GM21526 (cell line): ENCODE results near the gene TMEM222.
"Not testable (repeated sequence)": the region's sequence is repeated elsewhere in the genome, so short reads cannot be mapped to it uniquely, and the experiment has no call there.

ENCODE experiments used
- ATAC-seq: cut with Tn5 transposase; IDR thresholded peaks from one replicate; pipeline ENCODE4 v1.9.1; 2021; ENCODE audit warnings: moderate library complexity; ENCODE audit not compliant: unreplicated experiment, low FRiP score

The TMEM222 gene

DNA sequence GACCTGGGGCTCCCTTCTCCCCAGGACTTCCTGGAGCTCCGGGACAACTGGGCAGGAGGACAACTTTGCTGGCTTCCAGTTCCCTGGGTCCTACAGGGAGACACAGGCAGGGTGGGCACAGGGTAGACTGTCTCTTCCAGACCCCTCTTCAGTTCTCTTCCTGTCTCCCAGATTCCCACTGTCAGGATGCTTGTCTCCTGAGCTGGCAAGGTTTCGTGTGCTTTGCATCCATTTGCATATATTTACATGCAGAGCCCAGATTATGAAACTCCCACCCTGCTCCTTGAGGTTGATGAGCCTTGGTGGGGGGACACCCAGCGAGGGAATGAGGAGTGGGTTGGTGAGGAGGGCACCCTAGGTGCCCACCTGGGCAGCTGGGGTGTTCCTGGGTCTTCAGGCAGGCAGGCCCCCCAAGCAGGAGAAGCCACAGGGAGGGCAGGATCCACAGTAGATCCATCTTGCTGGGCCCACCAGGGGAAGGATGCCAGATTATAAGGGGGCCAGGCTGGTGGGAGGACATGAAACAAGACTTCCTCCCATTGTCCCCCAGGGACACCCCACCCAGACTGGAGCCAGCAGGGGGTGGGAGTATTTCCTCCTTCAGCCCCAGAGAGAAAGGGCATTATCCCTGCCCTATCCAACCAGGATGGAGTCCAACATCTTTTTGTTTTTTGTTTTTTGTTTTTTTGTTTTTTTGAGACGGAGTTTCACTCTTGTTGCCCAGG lies 52.6 kb downstream of the TMEM222 start, which contains the start of gene FCN3:
Gene FCN3, minus strand, starts transcription at position 463 of the 725 bp plus-strand sequence. Its CDS starts 6 bp downstream, at position 457.
- ATAC-seq = no peak

DNA sequence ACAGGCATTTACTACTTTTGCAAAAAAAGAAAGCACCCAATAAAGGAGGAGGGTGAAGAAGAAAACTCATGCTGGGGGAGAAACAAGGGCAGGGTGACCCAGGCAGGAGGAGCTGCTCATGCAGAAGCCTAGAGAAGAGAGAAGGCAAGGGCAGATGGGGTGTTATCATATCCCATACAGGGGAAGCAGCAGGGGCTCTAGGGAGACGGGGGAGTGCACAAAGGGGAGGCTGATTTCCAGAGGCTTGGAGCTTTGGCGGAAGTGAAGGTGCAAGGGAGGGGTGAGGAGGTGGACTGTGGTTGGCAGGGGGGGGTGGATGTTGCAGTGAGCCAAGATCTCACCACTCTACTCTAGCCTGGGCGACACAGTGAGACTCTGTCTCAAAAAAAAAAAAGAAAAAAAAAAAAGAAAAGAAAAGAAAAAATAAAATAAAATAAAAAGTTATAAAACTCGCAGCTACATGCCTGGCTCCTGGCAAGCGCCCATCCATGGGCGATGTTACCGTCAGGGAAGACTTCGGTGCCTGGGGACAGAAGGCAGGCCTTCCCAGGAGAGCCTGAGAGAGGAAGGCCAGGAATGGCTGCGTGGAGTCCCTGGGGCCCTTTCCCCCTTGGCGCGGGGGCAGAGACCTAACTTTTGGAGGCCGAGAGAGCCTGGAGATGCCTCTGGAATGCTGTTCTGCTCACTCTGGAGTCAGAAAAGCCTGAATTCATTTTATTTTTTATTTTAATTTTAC lies 56.0 kb downstream of the TMEM222 start:
- no peak for ATAC-seq

DNA sequence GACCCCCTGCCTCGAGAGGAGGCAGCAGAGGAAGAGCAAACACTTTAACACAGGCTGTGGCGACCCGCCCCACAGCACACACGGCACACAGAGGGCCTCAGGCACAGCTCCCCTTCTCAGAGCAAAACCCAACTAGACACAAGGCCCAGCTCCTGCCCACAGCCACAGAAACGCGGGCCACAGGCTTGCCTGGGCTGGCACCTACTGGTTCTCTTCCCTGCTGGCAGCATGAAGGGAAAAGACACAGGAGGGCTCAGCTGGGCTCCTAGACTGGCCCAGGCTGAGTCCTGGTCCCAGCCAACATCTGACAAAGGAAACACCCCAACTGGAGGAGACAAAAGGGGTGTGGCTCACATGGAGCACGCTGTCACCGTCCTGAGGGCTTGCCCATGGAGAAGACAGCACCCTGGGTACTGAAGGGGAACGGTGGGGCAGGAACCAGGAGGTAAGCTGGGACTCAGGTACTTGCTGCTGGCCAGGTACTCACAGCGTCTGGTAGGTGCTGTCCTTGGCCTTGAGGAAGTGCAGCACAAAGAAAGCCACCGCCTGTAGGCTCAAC lies 57.7 kb downstream of the TMEM222 start:
- ATAC-seq = no peak

DNA sequence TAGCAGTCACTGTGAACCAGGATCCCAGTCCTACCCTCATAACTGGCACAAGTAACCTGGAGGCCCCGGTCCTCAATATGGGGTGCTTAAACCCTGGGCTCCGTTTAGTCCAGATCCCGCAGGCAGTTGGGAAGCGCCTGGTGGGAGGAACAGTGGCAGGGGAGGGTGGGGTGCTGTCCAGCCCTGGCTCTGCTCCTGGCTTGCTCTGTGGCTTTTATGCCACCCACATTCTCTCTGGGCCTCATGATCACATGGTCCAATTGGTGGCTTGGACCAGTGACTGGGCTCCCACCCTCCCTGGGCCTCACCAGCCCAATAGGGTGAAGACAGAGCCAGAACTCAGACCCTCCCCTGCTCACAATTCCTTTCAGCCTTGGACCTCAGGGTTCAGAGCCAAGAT lies 58.3 kb downstream of the TMEM222 start:
- ATAC-seq = no peak

DNA sequence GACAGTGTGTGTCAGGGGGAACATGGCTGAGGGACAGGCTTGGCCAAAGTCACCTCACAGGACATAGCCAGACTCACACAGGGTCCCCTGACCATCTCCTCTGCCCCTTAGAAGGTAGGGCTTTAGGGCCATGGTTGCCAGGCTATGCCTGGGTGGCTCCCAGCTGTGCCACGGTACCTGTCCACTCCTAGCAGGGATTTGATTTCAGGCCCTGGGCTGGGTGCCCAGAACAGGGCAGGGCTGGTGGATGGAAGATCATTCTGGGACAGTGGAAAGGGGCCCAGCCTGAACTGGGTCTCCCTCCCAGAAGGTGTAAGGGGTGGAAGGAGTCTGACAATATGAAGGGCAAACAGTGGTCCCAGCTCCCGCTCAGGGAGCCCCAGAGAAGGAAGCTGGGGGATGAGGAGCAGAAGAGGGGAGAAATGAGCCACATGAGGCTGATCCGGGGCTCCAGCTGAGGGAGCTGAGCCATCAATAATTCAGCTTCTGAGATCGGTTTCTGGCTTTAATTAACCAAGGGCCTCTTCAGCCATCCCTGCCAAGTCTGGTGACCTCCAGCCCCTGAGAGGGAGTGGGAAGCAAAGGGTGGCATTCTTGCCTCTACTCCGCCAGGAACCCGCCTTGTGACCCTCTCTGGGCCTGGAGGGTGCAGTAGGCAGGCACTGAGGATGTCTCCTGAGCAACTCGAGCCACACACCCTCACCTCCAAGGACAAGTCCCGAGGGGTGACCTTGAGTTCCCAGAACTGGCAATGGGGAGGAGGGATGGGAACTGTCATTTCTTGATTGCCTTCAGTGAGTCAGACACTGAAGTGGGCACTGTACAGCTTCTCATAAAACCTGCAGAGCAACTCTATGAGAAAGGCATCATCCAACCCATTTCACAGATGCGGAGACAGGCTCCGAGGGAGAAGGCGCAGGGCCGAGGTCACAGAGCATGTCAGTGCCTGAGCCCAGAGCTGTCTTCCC lies 59.1 kb downstream of the TMEM222 start:
- no peak for ATAC-seq

DNA sequence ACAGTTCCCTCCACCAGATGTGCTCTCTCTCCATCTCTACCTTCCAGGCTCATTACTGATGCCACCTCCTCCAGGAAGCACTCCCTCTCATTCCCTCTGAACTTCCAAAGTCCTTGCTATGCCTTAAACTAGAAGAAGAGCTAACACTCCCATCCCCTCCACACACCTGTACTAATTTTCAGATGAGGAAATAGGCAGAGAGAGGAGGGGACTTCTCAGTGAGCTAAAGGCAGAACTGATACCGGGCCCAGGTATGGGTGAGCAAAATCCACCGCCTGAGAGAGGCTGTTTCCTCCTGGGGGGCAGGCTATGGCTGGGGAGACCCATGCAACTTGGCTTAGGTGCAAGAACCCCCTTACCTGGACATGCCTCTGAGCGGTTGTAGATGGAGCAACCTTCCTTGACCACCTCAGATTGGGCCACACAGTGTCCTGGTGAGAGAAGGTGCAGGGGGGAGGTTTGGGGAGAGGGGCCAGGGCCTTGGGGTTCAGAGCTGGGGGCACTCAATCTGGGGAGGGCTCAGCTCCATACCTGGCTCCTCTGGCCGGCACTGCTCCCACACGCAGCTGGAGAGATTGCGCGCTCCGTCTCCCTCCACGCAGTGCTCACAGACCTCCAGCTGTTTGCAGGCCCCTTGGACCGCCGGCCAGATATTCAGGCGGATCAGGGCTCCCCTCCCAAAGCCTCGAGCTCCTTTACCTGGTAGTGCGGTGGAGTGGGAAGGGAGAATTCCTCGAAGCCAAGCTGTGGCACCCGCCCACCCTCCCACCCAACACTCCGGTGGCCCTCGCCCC lies 60.2 kb downstream of the TMEM222 start:
- ATAC-seq = no peak

DNA sequence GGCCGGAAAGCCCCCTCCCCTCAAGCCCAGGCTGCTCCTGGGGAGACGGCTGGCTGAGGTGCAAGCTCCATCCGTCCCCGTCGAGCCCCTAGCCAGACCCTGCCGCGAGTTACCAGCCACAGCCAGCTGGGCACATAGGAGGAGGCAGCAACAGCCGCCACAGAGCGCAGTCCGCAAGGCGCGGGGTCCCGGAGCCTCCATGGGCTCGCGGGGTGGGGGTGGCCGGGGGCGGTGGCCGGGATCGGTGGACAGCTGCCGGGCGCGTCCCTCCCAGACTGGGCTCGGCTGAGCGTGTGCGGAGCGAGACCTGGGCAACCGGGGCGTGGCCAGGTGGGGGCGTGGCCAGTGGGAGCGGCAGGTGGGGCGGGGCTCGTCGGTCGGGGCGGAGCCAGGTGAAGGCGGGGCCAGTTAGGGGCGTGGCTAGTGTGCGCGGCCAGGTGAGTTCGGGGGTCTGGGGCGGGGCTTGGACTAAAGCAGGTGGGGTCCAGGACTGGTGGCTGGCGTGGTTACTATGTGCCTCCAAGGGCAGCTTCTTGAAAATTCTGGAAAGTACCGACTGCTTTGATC lies 61.2 kb downstream of the TMEM222 start, which contains the start of gene CD164L2:
Gene CD164L2, minus strand, starts transcription at position 295 of the 567 bp plus-strand sequence. Its CDS starts 94 bp downstream, at position 201.
- no peak for ATAC-seq

DNA sequence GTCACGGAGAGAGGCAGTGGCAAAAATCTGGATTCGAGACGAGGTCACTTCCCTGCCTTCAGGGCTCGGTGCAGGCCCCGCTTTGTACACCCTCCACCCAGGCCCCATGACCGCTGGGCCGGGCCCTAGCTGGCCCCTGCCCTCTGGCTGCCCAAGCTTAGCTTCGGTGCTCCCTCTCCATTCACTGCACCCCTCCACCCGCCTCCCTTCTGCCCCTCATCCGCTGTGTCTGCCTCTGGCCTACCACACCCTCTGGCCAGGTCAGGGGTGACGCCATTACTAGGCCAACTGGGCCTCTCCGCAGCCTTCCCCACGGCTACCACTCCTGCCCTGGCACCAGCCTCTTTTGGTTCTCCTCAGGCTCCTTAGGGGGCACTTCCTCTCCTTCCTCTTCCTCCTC lies 61.7 kb downstream of the TMEM222 start:
- no peak for ATAC-seq

DNA sequence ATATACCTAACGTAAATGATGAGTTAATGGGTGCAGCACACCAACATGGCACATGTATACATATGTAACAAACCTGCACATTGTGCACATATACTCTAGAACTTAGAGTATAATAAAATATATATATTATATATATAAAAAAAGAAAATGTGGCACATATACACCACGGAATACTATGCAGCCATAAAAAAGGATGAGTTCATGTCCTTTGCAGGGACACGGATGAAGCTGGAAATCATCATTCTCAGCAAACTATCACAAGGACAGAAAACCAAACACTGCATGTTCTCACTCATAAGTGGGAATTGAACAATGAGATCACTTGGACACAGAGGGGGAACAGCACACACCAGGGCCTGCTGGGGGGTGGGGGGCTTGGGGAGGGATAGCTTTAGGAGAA lies 62.8 kb downstream of the TMEM222 start:
- ATAC-seq = not testable (repeated sequence)
